ENCODE measurements around the gene MYO15B.
A peak's percentile ranks its signal among the peaks of the same experiment; 100 is the strongest.

The MYO15B gene

DNA sequence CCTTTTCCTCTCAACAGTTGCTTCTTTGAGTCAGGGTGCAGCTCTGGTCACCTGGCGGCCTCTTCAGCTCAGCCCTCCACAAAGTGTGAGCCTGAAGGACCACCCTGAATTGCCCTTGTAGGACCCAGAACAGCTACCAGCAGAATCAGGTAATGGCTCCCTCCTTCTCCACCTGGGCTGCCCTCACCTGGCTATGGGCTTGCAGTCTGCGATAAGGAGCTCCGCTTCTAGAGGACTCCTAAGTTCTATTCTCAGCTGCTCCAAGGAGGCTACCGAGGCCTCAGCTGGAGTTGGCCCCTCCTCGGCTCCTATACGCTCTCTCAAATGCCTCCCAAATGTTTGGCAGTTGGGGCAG is 59.0 kb downstream of the MYO15B start:
- H3K27ac ChIP-seq (ENCODE audit: low read depth, low read length) = no peak overlapping the region
- H3K4me3 ChIP-seq (ENCODE audit: low read length) = peak overlapping the region; percentile 44
- peak overlapping the region; percentile 8 for H3K9ac ChIP-seq (ENCODE audit: low read length)
- H3K27me3 ChIP-seq (ENCODE audit: control insufficient read depth, insufficient read depth, low read length) = no peaks in the 10 kb centered on the region
- no peaks in the 10 kb centered on the region for H3K4me1 ChIP-seq (ENCODE audit: control insufficient read depth, insufficient read depth, low read length)
- H3K36me3 ChIP-seq (ENCODE audit: control insufficient read depth, insufficient read depth, low read length) = peaks cover 6% of the 10 kb centered on the region

DNA sequence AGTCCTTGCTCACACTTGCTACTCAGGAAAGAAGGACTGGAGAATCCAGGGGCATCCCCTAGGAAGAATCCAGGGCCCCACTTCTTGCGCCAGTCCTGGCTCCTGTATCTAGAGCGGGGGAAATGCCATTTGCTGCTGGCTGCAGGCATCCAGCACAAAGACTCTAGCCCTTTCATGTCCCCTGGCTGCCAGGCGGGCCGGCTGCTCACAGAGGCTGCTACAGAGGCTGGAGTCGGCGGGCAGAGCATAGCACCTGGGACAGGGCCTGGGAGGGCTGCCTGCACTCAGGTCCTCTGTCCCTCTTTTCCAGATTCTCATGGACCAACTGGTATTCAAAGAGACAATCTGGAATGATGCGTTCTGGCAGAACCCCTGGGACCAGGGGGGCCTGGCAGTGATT is 59.5 kb downstream of the MYO15B start:
- H3K27me3 ChIP-seq (ENCODE audit: control insufficient read depth, insufficient read depth, low read length) = no peaks in the 10 kb centered on the region
- no peak overlapping the region for H3K27ac ChIP-seq (ENCODE audit: low read depth, low read length)
- H3K4me3 ChIP-seq (ENCODE audit: low read length) = no peak overlapping the region
- H3K9ac ChIP-seq (ENCODE audit: low read length) = no peak overlapping the region
- H3K4me1 ChIP-seq (ENCODE audit: control insufficient read depth, insufficient read depth, low read length) = no peaks in the 10 kb centered on the region
- H3K36me3 ChIP-seq (ENCODE audit: control insufficient read depth, insufficient read depth, low read length) = peaks cover 6% of the 10 kb centered on the region

DNA sequence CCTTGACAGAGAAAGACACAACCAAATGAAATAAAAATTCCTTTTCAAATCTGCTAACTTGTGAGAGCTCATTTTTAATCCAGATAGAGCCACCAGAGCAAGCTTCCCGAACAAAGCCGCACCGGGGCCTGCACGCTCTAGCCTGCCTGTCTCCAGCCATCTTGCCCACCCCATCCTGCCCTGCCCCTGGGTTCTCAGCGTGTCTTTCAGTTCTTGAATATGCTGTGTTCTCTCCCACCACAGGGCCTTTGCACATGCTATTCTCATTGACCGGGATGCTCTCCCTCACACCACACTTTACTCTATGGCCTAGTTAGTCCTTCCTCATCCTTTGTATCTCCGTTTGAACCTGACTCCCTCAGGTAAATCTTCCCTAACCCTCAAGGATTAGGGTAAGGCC is 60.3 kb downstream of the MYO15B start:
- no peaks in the 10 kb centered on the region for H3K4me1 ChIP-seq (ENCODE audit: control insufficient read depth, insufficient read depth, low read length)
- H3K9ac ChIP-seq (ENCODE audit: low read length) = no peak overlapping the region
- H3K36me3 ChIP-seq (ENCODE audit: control insufficient read depth, insufficient read depth, low read length) = peaks cover 9% of the 10 kb centered on the region
- no peak overlapping the region for H3K27ac ChIP-seq (ENCODE audit: low read depth, low read length)
- no peaks in the 10 kb centered on the region for H3K27me3 ChIP-seq (ENCODE audit: control insufficient read depth, insufficient read depth, low read length)
- no peak overlapping the region for H3K4me3 ChIP-seq (ENCODE audit: low read length)

DNA sequence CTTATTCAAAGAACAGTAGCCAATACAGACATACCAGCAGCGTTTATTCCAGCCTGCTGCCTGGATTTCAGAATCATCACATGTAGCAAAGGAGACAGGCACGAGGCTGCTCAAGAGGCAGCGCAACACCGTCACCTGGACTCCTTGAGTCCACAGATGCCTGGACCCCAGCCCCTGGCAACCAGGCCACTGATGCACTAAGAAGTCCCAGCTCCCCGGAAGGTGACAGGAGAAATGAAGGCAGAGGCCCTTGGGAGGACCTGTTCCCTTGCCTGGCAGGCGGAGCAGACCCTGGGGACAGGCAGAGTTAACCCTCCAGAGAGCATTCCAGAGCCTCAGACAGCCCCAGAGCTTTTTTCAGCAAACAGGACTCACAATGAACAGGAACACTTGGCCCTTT is 62.1 kb downstream of the MYO15B start:
- no peaks in the 10 kb centered on the region for H3K4me1 ChIP-seq (ENCODE audit: control insufficient read depth, insufficient read depth, low read length)
- H3K27ac ChIP-seq (ENCODE audit: low read depth, low read length) = no peak overlapping the region
- peaks cover 9% of the 10 kb centered on the region for H3K36me3 ChIP-seq (ENCODE audit: control insufficient read depth, insufficient read depth, low read length)
- no peak overlapping the region for H3K4me3 ChIP-seq (ENCODE audit: low read length)
- H3K9ac ChIP-seq (ENCODE audit: low read length) = no peak overlapping the region
- H3K27me3 ChIP-seq (ENCODE audit: control insufficient read depth, insufficient read depth, low read length) = no peaks in the 10 kb centered on the region

DNA sequence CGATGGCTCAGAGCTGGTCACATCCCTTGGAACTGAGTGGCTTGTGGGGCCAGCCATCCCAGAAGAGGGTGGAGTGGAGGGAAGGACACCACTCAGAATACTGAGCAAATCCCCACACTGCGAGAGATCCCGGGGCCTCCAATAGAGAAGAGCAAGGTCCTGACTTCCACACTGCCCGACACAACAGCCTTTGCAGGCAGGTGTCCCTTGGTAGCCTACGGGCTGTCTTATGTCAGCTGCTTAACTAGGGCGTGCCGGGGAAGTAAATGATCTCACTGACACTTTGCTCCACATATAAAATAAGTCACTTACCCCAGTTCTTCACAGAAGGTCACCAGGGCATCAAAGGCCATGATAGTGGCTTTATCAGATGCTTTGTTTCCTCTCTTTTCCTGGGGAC is 63.3 kb downstream of the MYO15B start:
- Histone ChIP-seq H3K27me3 (ENCODE audit: control insufficient read depth, insufficient read depth, low read length) (no peaks in the 10 kb centered on the region), H3K4me3 (ENCODE audit: low read length) (no peak overlapping the region), H3K27ac (ENCODE audit: low read depth, low read length) (no peak overlapping the region), H3K4me1 (ENCODE audit: control insufficient read depth, insufficient read depth, low read length) (no peaks in the 10 kb centered on the region), H3K36me3 (ENCODE audit: control insufficient read depth, insufficient read depth, low read length) (peaks cover 9% of the 10 kb centered on the region), H3K9ac (ENCODE audit: low read length) (no peak overlapping the region)

DNA sequence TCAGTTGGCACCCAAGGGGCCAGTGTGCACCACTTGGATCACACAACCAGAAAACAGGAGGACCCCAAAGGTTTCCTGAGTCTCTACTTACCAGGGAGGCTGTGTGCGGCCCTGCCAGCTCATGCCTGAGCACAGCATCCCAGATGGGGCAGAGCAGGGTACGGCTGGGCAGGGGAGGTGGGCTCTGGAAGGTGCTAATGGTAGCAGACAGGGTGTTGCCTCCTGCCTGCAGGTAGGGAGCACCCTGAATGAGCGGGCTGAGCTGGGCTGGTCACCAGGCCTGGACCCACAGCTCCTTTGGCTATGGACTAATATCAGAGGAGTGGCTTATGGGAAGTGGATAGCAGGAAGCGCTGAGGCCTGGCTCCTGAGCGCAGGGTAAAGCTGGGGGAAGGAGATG is 64.7 kb downstream of the MYO15B start:
- H3K27me3 ChIP-seq (ENCODE audit: control insufficient read depth, insufficient read depth, low read length) = no peaks in the 10 kb centered on the region
- H3K27ac ChIP-seq (ENCODE audit: low read depth, low read length) = no peak overlapping the region
- H3K36me3 ChIP-seq (ENCODE audit: control insufficient read depth, insufficient read depth, low read length) = peaks cover 13% of the 10 kb centered on the region
- no peak overlapping the region for H3K4me3 ChIP-seq (ENCODE audit: low read length)
- no peaks in the 10 kb centered on the region for H3K4me1 ChIP-seq (ENCODE audit: control insufficient read depth, insufficient read depth, low read length)
- H3K9ac ChIP-seq (ENCODE audit: low read length) = no peak overlapping the region

DNA sequence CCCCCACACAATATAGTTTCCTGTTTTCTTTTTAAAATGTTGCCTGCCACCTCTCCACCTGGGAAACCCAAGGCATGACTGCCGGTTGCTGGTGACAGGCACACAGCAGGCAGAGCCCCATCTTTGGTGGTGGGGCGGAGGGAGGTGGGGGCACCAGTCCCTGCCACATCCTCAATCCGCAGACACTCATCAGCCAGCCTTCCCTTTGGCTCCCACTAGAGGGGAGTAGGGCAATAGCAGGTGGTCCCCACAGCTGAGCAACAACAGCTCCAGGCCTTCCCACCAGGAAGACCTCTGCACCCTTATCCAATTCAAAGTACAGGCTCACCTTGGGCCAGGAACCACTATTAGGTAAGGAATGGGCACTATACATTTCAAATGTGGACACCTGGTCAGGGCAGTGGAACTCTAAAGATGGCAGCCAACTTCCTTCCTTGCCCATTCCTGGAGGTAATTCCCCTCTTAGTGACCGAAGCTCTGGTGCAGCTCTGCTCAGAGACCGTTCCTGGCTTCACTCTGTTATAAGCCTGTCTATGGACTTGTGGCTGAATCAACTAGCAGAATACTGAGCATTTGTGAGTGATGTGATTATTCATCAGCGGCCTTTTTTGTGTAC is 65.4 kb downstream of the MYO15B start:
- no peaks in the 10 kb centered on the region for H3K4me1 ChIP-seq (ENCODE audit: control insufficient read depth, insufficient read depth, low read length)
- no peaks in the 10 kb centered on the region for H3K27me3 ChIP-seq (ENCODE audit: control insufficient read depth, insufficient read depth, low read length)
- H3K27ac ChIP-seq (ENCODE audit: low read depth, low read length) = no peak overlapping the region
- H3K9ac ChIP-seq (ENCODE audit: low read length) = no peak overlapping the region
- no peak overlapping the region for H3K4me3 ChIP-seq (ENCODE audit: low read length)
- peaks cover 14% of the 10 kb centered on the region for H3K36me3 ChIP-seq (ENCODE audit: control insufficient read depth, insufficient read depth, low read length)

DNA sequence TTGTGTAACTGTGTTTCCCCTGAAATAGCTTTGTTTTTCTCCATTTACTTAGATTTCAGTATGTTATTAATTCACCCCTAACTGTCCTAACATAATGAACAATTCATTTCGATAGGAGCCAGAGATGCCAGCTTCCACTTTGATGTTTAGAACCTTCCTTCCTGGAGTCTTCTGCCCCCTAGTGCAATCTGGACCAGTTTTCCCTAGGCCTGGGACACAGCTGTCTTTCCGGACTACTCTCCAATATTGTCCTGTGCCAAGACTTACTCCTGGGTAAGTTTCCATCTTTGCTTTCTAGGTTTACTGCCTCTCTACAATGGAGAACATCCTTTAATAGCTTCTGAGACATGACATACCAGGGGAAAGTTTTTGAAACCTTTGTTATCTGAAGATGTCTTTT is 66.6 kb downstream of the MYO15B start:
- Histone ChIP-seq H3K4me3 (ENCODE audit: low read length) (no peak overlapping the region), H3K27ac (ENCODE audit: low read depth, low read length) (no peak overlapping the region), H3K9ac (ENCODE audit: low read length) (no peak overlapping the region), H3K27me3 (ENCODE audit: control insufficient read depth, insufficient read depth, low read length) (no peaks in the 10 kb centered on the region), H3K36me3 (ENCODE audit: control insufficient read depth, insufficient read depth, low read length) (peaks cover 14% of the 10 kb centered on the region), H3K4me1 (ENCODE audit: control insufficient read depth, insufficient read depth, low read length) (no peaks in the 10 kb centered on the region)

DNA sequence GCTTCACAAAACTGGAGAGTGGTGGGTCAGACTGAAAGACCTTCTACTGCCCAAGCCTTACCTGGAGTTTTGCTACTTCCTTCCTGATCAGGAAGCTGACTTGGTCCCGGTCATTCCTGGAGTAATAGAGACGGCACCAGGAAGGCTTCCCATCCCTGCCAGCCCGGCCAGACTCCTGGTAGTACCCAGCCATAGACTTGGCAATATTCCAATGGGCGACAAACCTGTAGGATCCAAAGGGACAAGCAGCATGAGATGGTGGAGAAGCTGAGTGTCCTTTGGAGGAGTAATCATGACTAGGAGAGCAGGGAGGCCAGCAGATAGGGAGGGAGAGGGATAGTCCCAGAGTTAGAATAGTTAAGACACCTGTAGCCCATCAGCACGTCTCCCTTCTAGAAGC is 70.6 kb downstream of the MYO15B start:
- H3K36me3 ChIP-seq (ENCODE audit: control insufficient read depth, insufficient read depth, low read length) = peaks cover 15% of the 10 kb centered on the region
- no peak overlapping the region for H3K4me3 ChIP-seq (ENCODE audit: low read length)
- H3K27ac ChIP-seq (ENCODE audit: low read depth, low read length) = no peak overlapping the region
- no peaks in the 10 kb centered on the region for H3K4me1 ChIP-seq (ENCODE audit: control insufficient read depth, insufficient read depth, low read length)
- no peaks in the 10 kb centered on the region for H3K27me3 ChIP-seq (ENCODE audit: control insufficient read depth, insufficient read depth, low read length)
- no peak overlapping the region for H3K9ac ChIP-seq (ENCODE audit: low read length)

DNA sequence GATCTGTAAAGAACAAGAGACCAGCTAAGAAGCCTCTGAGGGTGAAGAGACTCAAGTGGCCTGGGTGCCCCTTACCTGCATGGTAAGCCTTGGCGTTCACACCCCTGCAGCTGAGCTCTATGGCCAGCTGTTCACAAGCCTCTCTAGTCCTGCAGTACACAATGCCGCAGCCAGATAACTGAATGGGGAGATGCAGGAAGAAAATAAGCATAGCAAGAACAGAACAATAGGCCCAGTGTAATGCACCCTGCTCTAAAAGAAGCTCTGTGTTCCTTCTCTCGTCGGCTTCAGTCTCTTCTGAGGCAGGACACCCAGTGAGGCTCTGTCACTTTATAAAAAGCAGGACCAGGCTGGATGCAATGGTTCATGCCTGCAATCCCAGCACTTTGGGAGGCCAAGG is 73.9 kb downstream of the MYO15B start:
- Histone ChIP-seq H3K4me3 (ENCODE audit: low read length) (no peak overlapping the region), H3K27ac (ENCODE audit: low read depth, low read length) (no peak overlapping the region), H3K36me3 (ENCODE audit: control insufficient read depth, insufficient read depth, low read length) (peaks cover 15% of the 10 kb centered on the region), H3K4me1 (ENCODE audit: control insufficient read depth, insufficient read depth, low read length) (peaks cover 4% of the 10 kb centered on the region), H3K27me3 (ENCODE audit: control insufficient read depth, insufficient read depth, low read length) (no peaks in the 10 kb centered on the region), H3K9ac (ENCODE audit: low read length) (no peak overlapping the region)

DNA sequence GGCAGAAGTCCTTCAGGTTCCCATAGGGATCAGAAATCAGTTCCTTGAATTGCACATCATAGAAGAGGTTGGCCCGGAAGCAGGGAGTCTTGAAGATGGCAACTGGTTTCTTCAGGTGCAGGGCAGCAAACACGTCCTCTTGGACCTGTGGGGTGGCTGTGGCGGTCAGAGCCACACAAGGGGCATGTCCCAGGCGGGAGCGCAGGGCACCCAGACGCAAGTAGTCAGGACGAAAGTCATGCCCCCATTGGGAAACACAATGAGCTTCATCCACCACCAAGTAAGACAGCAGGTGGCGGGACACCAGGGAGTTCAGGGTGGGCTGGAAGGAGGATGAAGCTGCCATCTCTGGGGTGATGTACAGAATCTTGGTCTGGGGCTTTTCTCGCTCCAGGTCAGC is 74.9 kb downstream of the MYO15B start:
- peaks cover 12% of the 10 kb centered on the region for H3K36me3 ChIP-seq (ENCODE audit: control insufficient read depth, insufficient read depth, low read length)

DNA sequence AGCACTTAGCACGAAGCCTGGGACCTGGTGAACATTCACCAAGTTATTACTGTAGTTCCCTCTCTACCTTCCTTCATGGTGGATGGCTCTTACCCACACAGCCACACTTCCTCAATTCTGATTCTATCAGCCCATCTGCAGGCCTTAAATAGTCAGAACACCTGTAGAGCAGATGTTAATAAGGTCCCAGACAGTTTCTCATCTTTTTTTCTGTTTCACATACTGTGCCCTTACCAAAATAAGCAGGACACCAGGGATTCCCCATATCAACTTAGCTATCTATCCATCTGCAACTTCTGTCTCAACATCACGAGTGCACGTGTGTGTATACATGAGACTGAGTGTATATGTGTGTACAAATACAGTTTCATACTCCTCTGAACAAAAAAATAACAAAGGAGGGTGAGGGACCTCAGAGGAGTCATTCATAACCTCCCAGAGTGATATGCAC is 76.5 kb downstream of the MYO15B start:
- H3K36me3 ChIP-seq (ENCODE audit: control insufficient read depth, insufficient read depth, low read length) = peaks cover 12% of the 10 kb centered on the region
- no peak overlapping the region for H3K4me3 ChIP-seq (ENCODE audit: low read length)
- no peak overlapping the region for H3K9ac ChIP-seq (ENCODE audit: low read length)
- peaks cover 15% of the 10 kb centered on the region for H3K4me1 ChIP-seq (ENCODE audit: control insufficient read depth, insufficient read depth, low read length)
- no peak overlapping the region for H3K27ac ChIP-seq (ENCODE audit: low read depth, low read length)
- no peaks in the 10 kb centered on the region for H3K27me3 ChIP-seq (ENCODE audit: control insufficient read depth, insufficient read depth, low read length)

More for the DNA sequence above, 74.9 kb downstream of the MYO15B start:
- no peaks in the 10 kb centered on the region for H3K27me3 ChIP-seq (ENCODE audit: control insufficient read depth, insufficient read depth, low read length)
- peaks cover 5% of the 10 kb centered on the region for H3K4me1 ChIP-seq (ENCODE audit: control insufficient read depth, insufficient read depth, low read length)
- H3K9ac ChIP-seq (ENCODE audit: low read length) = no peak overlapping the region
- H3K27ac ChIP-seq (ENCODE audit: low read depth, low read length) = no peak overlapping the region
- H3K4me3 ChIP-seq (ENCODE audit: low read length) = no peak overlapping the region

DNA sequence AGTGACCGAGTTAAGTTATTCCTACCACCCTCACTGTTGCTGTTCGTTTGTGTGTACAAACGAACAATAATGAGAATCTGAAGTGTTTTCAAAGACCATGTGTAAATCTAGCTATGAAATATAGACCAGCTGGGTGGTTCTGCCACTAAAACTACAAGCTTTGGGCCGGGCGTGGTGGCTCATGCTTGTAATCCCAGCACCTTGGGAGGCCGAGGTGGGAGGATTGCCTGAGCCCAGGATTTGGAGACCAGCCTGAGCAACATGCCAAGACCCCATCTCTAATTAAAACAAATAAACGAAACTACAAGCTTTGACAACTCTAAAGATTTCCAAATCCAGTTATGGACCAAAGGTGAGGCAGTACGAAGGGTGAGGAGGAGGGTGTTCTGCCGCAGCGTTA is 78.4 kb downstream of the MYO15B start:
- peaks cover 16% of the 10 kb centered on the region for H3K36me3 ChIP-seq (ENCODE audit: control insufficient read depth, insufficient read depth, low read length)
- H3K27ac ChIP-seq (ENCODE audit: low read depth, low read length) = no peak overlapping the region
- H3K4me3 ChIP-seq (ENCODE audit: low read length) = peak overlapping the region; percentile 58
- no peak overlapping the region for H3K9ac ChIP-seq (ENCODE audit: low read length)
- H3K4me1 ChIP-seq (ENCODE audit: control insufficient read depth, insufficient read depth, low read length) = peaks cover 15% of the 10 kb centered on the region
- no peaks in the 10 kb centered on the region for H3K27me3 ChIP-seq (ENCODE audit: control insufficient read depth, insufficient read depth, low read length)

Measured in rectal smooth muscle tissue (tissue), 1 donor.